HCT116 (cell line): Measurements from ENCODE around the gene TMEM98. TPM values are rescaled to one million over a fixed set of nuclear protein-coding genes. Genes with fewer than 3 reads are reported as not detected.
"Not testable (repeated sequence)": the region's sequence is repeated elsewhere in the genome, so short reads cannot be mapped to it uniquely, and the experiment has no call there.

Source experiments
- ATAC-seq: fragments of 200-7000 bp; cut with Tn5 transposase; 2 replicates; pipeline ENCODE4 v1.9.1; 2020; ENCODE audit warnings: mild to moderate bottlenecking, moderate library complexity
- BruUV-seq: library from RNA; stranded (reverse); fragments of 400-500 nt; replicated peaks from 2 replicates; lab custom pipeline; 2021; lab: Mats Ljungman, UMichigan
- CTCF ChIA-PET: fragments of 300-600 bp; sonication (Branson Sonifier 250); formaldehyde crosslinking; loops from one replicate; lab custom pipeline; 2021; ENCODE audit warnings: antibody characterized with exemption; lab: Charles Lee
- POLR2A ChIA-PET: fragments of 300-600, 350-600 bp; sonication (Branson Sonifier 250); formaldehyde crosslinking; loops from one replicate; lab custom pipeline; 2021; ENCODE audit warnings: antibody characterized with exemption; lab: Charles Lee
- RAD21 ChIA-PET, 2 experiments: fragments of 300-600 bp; sonication (Branson Sonifier 250); formaldehyde crosslinking; loops; one replicate each; lab custom pipeline; 2023; ENCODE audit warnings: low total read pairs in 2 of 2; ENCODE audit not compliant: uncharacterized antibody in 2 of 2, unreplicated experiment in 2 of 2, low non-redundant PET in 1 of 2; lab: Charles Lee
- DNase-seq: peaks from one replicate; pipeline ENCODE4 v3.0.0-alpha.2; 2010; ENCODE audit warnings: low read depth, low spot score
- H2AFZ ChIP-seq: fragments of 200-600 bp; shearing (Covaris generic), sonication (generic); 2 replicates; pipeline ENCODE4 v1.6.1; 2017; ENCODE audit warnings: low read depth, mixed run types, mixed read lengths, antibody characterized with exemption, low read length; ENCODE audit not compliant: poor library complexity, severe bottlenecking
- H3K27ac ChIP-seq: 2 replicates; pipeline ENCODE4 v1.5.1; 2012; ENCODE audit warnings: low read depth, low read length
- H3K27me3 ChIP-seq: fragments of 200-600 bp; sonication (generic); 2 replicates; pipeline ENCODE4 v1.6.1; 2016; ENCODE audit warnings: mixed run types, low read length, mixed read lengths; ENCODE audit not compliant: insufficient read depth
- H3K36me3 ChIP-seq, 2 experiments: fragments of 200-500 bp in 1 of 2; fragments of 200-600 bp in 1 of 2; sonication (Bioruptor generic) in 1 of 2; sonication (generic) in 1 of 2; 2 replicates each; pipeline versions ENCODE4 v1.5.1 to v1.6.1; 2014 to 2016; ENCODE audit warnings: low read length in 2 of 2, inconsistent platforms in 1 of 2, mixed read lengths in 1 of 2, mixed run types in 1 of 2; ENCODE audit not compliant: insufficient read depth in 2 of 2, control insufficient read depth in 1 of 2
- H3K4me1 ChIP-seq, 2 experiments: fragments of 200-600 bp in 1 of 2; sonication (generic) in 1 of 2; 2 replicates each; pipeline versions ENCODE4 v1.5.1 to v1.6.1; 2012 to 2017; ENCODE audit warnings: low read length in 2 of 2, inconsistent platforms in 1 of 2, mild to moderate bottlenecking in 1 of 2, mixed read lengths in 1 of 2, mixed run types in 1 of 2, moderate library complexity in 1 of 2; ENCODE audit not compliant: insufficient read depth in 2 of 2, control insufficient read depth in 1 of 2
- H3K4me2 ChIP-seq: fragments of 200-600 bp; sonication (generic); 2 replicates; pipeline ENCODE4 v1.6.1; 2017; ENCODE audit warnings: mixed run types, low read length, mixed read lengths
- H3K4me3 ChIP-seq, 2 experiments: fragments of 200-600 bp in 1 of 2; sonication (generic) in 1 of 2; replicated peaks in 1 of 2; 2 replicates each; pipeline ENCODE4 v1.5.1; 2011 to 2016; ENCODE audit warnings: low read length in 2 of 2, control low read depth in 1 of 2, low read depth in 1 of 2, mild to moderate bottlenecking in 1 of 2, mixed read lengths in 1 of 2, mixed run types in 1 of 2
- H3K79me2 ChIP-seq: fragments of 200-600 bp; sonication (generic); 2 replicates; pipeline ENCODE4 v1.6.1; 2017; ENCODE audit warnings: mild to moderate bottlenecking, mixed run types, low read length, moderate library complexity, mixed read lengths; ENCODE audit not compliant: insufficient read depth
- H3K9ac ChIP-seq: fragments of 200-600 bp; sonication (generic); 2 replicates; pipeline ENCODE4 v1.6.1; 2016; ENCODE audit warnings: low read length, mixed read lengths
- H3K9me2 ChIP-seq: fragments of 200-600 bp; sonication (generic), shearing (Covaris generic); 2 replicates; pipeline ENCODE4 v1.6.1; 2017; ENCODE audit warnings: mixed run types, mild to moderate bottlenecking, moderate library complexity; ENCODE audit not compliant: insufficient read depth
- H3K9me3 ChIP-seq, 2 experiments: fragments of 200-500 bp in 1 of 2; fragments of 200-600 bp in 1 of 2; sonication (Bioruptor generic) in 1 of 2; sonication (generic) in 1 of 2; 2 replicates each; pipeline ENCODE4 v1.6.1; 2014 to 2017; ENCODE audit warnings: low read length in 2 of 2, mixed read lengths in 2 of 2, inconsistent platforms in 1 of 2, low read depth in 1 of 2, mild to moderate bottlenecking in 1 of 2, mixed run types in 1 of 2, moderate library complexity in 1 of 2; ENCODE audit not compliant: control insufficient read depth in 1 of 2, insufficient read depth in 1 of 2
- H4K20me1 ChIP-seq: fragments of 200-600 bp; sonication (generic), shearing (Covaris generic); 2 replicates; pipeline ENCODE4 v1.6.1; 2017; ENCODE audit warnings: mixed run types, mild to moderate bottlenecking, moderate library complexity; ENCODE audit not compliant: insufficient read depth
- EGR1 ChIP-seq: IDR thresholded peaks from 2 replicates; pipeline ENCODE4 v1.6.1; 2012; ENCODE audit warnings: low read depth
- FOSL1 ChIP-seq: IDR thresholded peaks from 2 replicates; pipeline ENCODE4 v1.6.1; 2012; ENCODE audit warnings: low read depth
- JUND ChIP-seq: IDR thresholded peaks from 2 replicates; pipeline ENCODE4 v1.6.1; 2012
- POLR2AphosphoS5 ChIP-seq: IDR thresholded peaks from 2 replicates; pipeline ENCODE4 v1.6.1; 2011; ENCODE audit warnings: mild to moderate bottlenecking, low read depth, low read length, moderate library complexity
- SIN3A ChIP-seq: IDR thresholded peaks from 2 replicates; pipeline ENCODE4 v1.6.1; 2012; ENCODE audit warnings: low read depth
- TCF7L2 ChIP-seq: IDR thresholded peaks from 2 replicates; pipeline ENCODE4 v1.7.0; 2011; ENCODE audit warnings: borderline replicate concordance, inconsistent platforms; ENCODE audit not compliant: insufficient read depth, insufficient read length; ENCODE audit errors: extremely low read depth
- ZNF274 ChIP-seq: fragments of 200-500 bp; sonication (Bioruptor generic); IDR thresholded peaks from 2 replicates; pipeline ENCODE4 v1.6.1; 2014; ENCODE audit warnings: mild to moderate bottlenecking, low read depth, low read length, inconsistent platforms
- intact Hi-C: fragments of 100-400 bp; cut with micrococcal nuclease; formaldehyde crosslinking; loops from 2 replicates; pipeline ENCODE4 v1.10.0; 2022
- total RNA-seq: library from RNA; stranded (reverse); gene quantifications from one replicate; pipeline ENCODE4 v1.2.1, GENCODE V29; 2021; ENCODE audit not compliant: unreplicated experiment
- TF ChIP-seq, protein P1 (sequence below), 3 experiments: fragments of 200-600 bp in 1 of 3; sonication (generic) in 1 of 3; IDR thresholded peaks in 2 of 3; conservative IDR thresholded peaks in 1 of 3; 2 replicates each; pipeline ENCODE4 v1.5.1; 2012 to 2017; ENCODE audit warnings: low read depth in 2 of 3, low read length in 2 of 3, antibody characterized with exemption in 1 of 3, borderline replicate concordance in 1 of 3, control low read depth in 1 of 3, mild to moderate bottlenecking in 1 of 3, mixed read lengths in 1 of 3, mixed run types in 1 of 3, moderate library complexity in 1 of 3; ENCODE audit not compliant: insufficient read depth in 1 of 3

TMEM98 gene
- total RNA-seq, 1 experiment from 2014 or later = 29.3 TPM

DNA sequence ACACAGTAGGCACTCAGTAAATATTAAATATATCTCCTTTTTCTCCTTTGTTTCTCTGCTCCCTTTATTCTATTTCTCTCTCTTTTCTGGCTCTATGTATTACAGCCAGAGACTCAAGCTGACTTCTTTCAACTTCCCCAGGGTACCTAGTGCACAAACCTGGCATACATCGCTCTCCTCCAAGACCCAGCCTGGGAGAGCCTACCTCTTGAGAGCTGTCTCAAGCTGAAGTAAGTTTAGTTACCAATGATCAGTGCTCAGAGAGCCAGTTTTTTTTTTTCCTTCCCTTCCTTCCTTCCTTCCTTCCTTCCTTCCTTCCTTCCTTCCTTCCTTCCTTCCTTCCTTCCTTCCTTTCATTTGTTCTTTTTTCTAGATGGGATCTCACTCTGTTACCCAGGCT, 19.8 kb downstream of the TMEM98 start:
- ATAC-seq (no peak), DNase-seq (no peak)
- Histone ChIP-seq H3K4me1 (no peaks in the 10 kb centered on the region; a peak in 1 of 4 replicates), H4K20me1 (no peaks in the 10 kb centered on the region), H3K79me2 (no peaks in the 10 kb centered on the region), H3K4me2 (no peak overlapping the region), H3K4me3 (no peak overlapping the region), H3K9me3 (no peaks in the 10 kb centered on the region), H2AFZ (no peak overlapping the region), H3K9me2 (no peaks in the 10 kb centered on the region), H3K27me3 (peaks cover 10% of the 10 kb centered on the region; the same call in 1 of the 2 replicates), H3K36me3 (no peaks in the 10 kb centered on the region), H3K27ac (no peak overlapping the region), H3K9ac (no peak overlapping the region)
- TF ChIP-seq FOSL1 = no peak
- TF ChIP-seq POLR2AphosphoS5 = no peak
- TF ChIP-seq JUND = no peak
- BruUV-seq = no TSS peak
- CTCF ChIA-PET = interaction anchor here (1.8 kb wide), 1 partner anchor 11 kb away, joined by 6 read pairs; no protein-coding TSS in a partner anchor
- POLR2A ChIA-PET = no interaction called here
- intact Hi-C loops = no loop called here
- RAD21 ChIA-PET = no interaction called here

DNA sequence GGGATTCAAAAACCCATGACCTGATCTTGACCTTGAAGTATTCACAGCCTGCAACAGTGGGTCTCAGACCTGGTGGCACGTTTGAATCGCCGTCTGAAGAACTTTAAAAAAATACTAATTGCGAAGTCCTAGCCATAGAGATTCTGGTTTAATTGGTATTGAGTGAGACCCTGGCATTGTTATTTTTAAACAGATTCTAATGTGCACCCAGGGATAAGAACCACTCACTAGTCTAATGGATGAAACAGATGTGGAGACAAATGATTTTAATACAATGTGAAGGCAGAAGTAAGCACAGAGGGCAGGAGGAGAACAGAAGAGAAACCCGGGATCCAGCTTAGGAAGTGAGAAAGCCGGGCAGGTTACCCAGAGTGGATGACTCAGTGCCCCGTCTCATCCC, 21.2 kb downstream of the TMEM98 start:
- no peak for ATAC-seq
- RAD21 ChIA-PET = no interaction called here
- DNase-seq = no peak
- H3K27ac ChIP-seq = no peak overlapping the region
- intact Hi-C loops = no loop called here
- peaks cover 14% of the 10 kb centered on the region; the same call in 1 of the 2 replicates for H3K27me3 ChIP-seq
- H4K20me1 ChIP-seq = no peaks in the 10 kb centered on the region
- H3K79me2 ChIP-seq = no peaks in the 10 kb centered on the region
- H3K9ac ChIP-seq = no peak overlapping the region
- H2AFZ ChIP-seq = no peak overlapping the region
- no peak overlapping the region for H3K4me2 ChIP-seq
- H3K4me1 ChIP-seq = no peaks in the 10 kb centered on the region
- POLR2A ChIA-PET = no interaction called here
- TF ChIP-seq, protein P1, sequence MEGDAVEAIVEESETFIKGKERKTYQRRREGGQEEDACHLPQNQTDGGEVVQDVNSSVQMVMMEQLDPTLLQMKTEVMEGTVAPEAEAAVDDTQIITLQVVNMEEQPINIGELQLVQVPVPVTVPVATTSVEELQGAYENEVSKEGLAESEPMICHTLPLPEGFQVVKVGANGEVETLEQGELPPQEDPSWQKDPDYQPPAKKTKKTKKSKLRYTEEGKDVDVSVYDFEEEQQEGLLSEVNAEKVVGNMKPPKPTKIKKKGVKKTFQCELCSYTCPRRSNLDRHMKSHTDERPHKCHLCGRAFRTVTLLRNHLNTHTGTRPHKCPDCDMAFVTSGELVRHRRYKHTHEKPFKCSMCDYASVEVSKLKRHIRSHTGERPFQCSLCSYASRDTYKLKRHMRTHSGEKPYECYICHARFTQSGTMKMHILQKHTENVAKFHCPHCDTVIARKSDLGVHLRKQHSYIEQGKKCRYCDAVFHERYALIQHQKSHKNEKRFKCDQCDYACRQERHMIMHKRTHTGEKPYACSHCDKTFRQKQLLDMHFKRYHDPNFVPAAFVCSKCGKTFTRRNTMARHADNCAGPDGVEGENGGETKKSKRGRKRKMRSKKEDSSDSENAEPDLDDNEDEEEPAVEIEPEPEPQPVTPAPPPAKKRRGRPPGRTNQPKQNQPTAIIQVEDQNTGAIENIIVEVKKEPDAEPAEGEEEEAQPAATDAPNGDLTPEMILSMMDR (IDR thresholded peaks at IDR 0.05 in 2 of 3, conservative IDR thresholded peaks at IDR 0.05 in 1 of 3; ENCODE audit: borderline replicate concordance in 1 of 3, insufficient read depth in 1 of 3, low read depth in 2 of 3, low read length in 2 of 3) = no peak
- TF ChIP-seq ZNF274 = no peak
- no peak for TF ChIP-seq TCF7L2
- TF ChIP-seq SIN3A = no peak
- no peak for TF ChIP-seq EGR1
- no peaks in the 10 kb centered on the region for H3K9me2 ChIP-seq
- H3K36me3 ChIP-seq = no peaks in the 10 kb centered on the region
- no peak overlapping the region for H3K4me3 ChIP-seq
- BruUV-seq = no TSS peak
- CTCF ChIA-PET = interaction anchor here (1.4 to 1.8 kb wide), 2 partner anchors 13 to 166 kb away, joined by 3 to 6 read pairs; no protein-coding TSS in a partner anchor
- no peaks in the 10 kb centered on the region for H3K9me3 ChIP-seq

DNA sequence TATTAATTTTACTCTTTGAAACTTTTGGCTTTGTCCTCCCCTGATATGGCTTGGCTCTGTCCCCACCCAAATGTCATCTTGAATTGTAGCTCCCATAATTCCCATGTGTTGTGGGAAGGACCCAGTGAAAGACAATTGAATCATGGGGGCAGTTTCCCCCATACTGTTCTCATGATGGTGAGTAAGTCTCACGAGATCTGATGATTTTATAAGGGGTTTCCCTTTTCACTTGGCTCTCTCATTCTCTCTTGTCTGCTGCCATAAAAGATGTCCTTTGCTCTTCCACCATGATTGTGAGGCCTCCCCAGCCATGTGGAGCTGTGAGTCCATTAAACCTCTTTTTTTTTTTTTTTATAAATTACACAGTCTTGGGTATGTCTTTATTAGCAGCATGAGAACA, 24.5 kb downstream of the TMEM98 start:
- POLR2A ChIA-PET, H3K36me3 ChIP-seq, H3K9me2 ChIP-seq, H3K4me2 ChIP-seq, CTCF ChIA-PET, H3K4me1 ChIP-seq, H3K27me3 ChIP-seq, H3K9ac ChIP-seq, BruUV-seq, H3K79me2 ChIP-seq, DNase-seq, H3K4me3 ChIP-seq, H3K27ac ChIP-seq, H4K20me1 ChIP-seq, H3K9me3 ChIP-seq, RAD21 ChIA-PET, H2AFZ ChIP-seq, ATAC-seq, intact Hi-C loops: not testable (repeated sequence)
